NCI-H146 (cell line): ENCODE data around the gene PAK1.

Source experiments
- DNase-seq: peaks from one replicate; lab custom pipeline; 2025; lab: John Stamatoyannopoulos, UW

PAK1 gene

GRCh38 chr11:77435972-77436371 lies 37.9 kb downstream of the PAK1 start:
- DNase-seq: no peak

GRCh38 chr11:77431813-77432212 lies 42.1 kb downstream of the PAK1 start:
- DNase-seq: no peak

- DNase-seq: no peak
These were observed 45.3 kb downstream of the PAK1 start for GRCh38 chr11:77428598-77428997.

GRCh38 chr11:77425346-77425745 lies 48.5 kb downstream of the PAK1 start:
- DNase-seq: no peak

GRCh38 chr11:77424644-77425043 lies 49.2 kb downstream of the PAK1 start:
- no peak for DNase-seq

- DNase-seq: no peak
These were observed 50.3 kb downstream of the PAK1 start for GRCh38 chr11:77423624-77424023.

- no peak for DNase-seq
These were observed 51.2 kb downstream of the PAK1 start for GRCh38 chr11:77422687-77423086.

- no peak for DNase-seq
These were observed 52.7 kb downstream of the PAK1 start for GRCh38 chr11:77421041-77421723.

- no peak for DNase-seq
These were observed 54.8 kb downstream of the PAK1 start for GRCh38 chr11:77418971-77419597.

GRCh38 chr11:77418155-77418970 lies 55.5 kb downstream of the PAK1 start:
- DNase-seq: no peak

- DNase-seq: no peak
These were observed 57.5 kb downstream of the PAK1 start for GRCh38 chr11:77416357-77416756.

- no peak for DNase-seq
These were observed 59.9 kb downstream of the PAK1 start for GRCh38 chr11:77413850-77414460.

GRCh38 chr11:77412814-77413213 lies 61.1 kb downstream of the PAK1 start:
- DNase-seq: no peak

GRCh38 chr11:77411717-77412441 lies 62.0 kb downstream of the PAK1 start:
- DNase-seq: peak; percentile 54

GRCh38 chr11:77411137-77411707 lies 62.7 kb downstream of the PAK1 start:
- DNase-seq: no peak

- DNase-seq: no peak
These were observed 63.6 kb downstream of the PAK1 start for GRCh38 chr11:77410076-77410827.

GRCh38 chr11:77409046-77409445 lies 64.8 kb downstream of the PAK1 start:
- no peak for DNase-seq

- no peak for DNase-seq
These were observed 66.3 kb downstream of the PAK1 start for GRCh38 chr11:77407613-77408012.

- no peak for DNase-seq
These were observed 67.5 kb downstream of the PAK1 start for GRCh38 chr11:77406396-77406795.

GRCh38 chr11:77403211-77403610 lies 70.7 kb downstream of the PAK1 start:
- no peak for DNase-seq

- DNase-seq: no peak
These were observed 71.7 kb downstream of the PAK1 start for GRCh38 chr11:77402218-77402556.
